Common myeloid progenitor, CD34-positive (primary cell): ENCODE data around the gene ADAMTS8.

Experiments
- CTCF ChIA-PET: fragments of 350-600 bp; sonication (Branson Sonifier 250); formaldehyde crosslinking; loops from one replicate; lab custom pipeline; 2021; ENCODE audit warnings: antibody characterized with exemption; lab: Charles Lee
- POLR2A ChIA-PET: fragments of 350-600 bp; sonication (Branson Sonifier 250); formaldehyde crosslinking; loops from one replicate; lab custom pipeline; 2021; ENCODE audit warnings: antibody characterized with exemption; lab: Charles Lee
- DNase-seq, 3 donors: peaks; one replicate each; pipeline versions ENCODE4 v3.0.0 to v3.0.0-alpha.2; 2013
- H3K27ac ChIP-seq, 2 experiments: 1 replicate in 1 of 2; 2 replicates in 1 of 2; pipeline ENCODE4 v1.7.0; 2013; ENCODE audit warnings: inconsistent platforms in 2 of 2, low read length in 2 of 2, mild to moderate bottlenecking in 2 of 2, low read depth in 1 of 2, moderate library complexity in 1 of 2; ENCODE audit not compliant: severe bottlenecking in 2 of 2, insufficient read depth in 1 of 2, poor library complexity in 1 of 2
- H3K27me3 ChIP-seq, 5 experiments: replicated peaks in 2 of 5; 1 replicate in 3 of 5; 2 replicates in 2 of 5; pipeline versions ENCODE4 v1.6.1 to v1.7.0; 2013; ENCODE audit warnings: low read length in 4 of 5, mild to moderate bottlenecking in 2 of 5, moderate library complexity in 2 of 5, inconsistent platforms in 1 of 5; ENCODE audit not compliant: insufficient read depth in 5 of 5, control insufficient read depth in 4 of 5
- H3K36me3 ChIP-seq, 4 experiments: 1 replicate in 2 of 4; 2 replicates in 2 of 4; pipeline versions ENCODE4 v1.6.1 to v1.7.0; 2013; ENCODE audit warnings: low read length in 3 of 4, control low read depth in 1 of 4, mild to moderate bottlenecking in 1 of 4; ENCODE audit not compliant: control insufficient read depth in 4 of 4, insufficient read depth in 4 of 4
- H3K4me1 ChIP-seq, 4 experiments: 1 replicate in 3 of 4; 2 replicates in 1 of 4; pipeline versions ENCODE4 v1.6.1 to v1.7.1; 2013; ENCODE audit warnings: low read length in 3 of 4, mild to moderate bottlenecking in 3 of 4, control low read depth in 1 of 4, inconsistent platforms in 1 of 4, moderate library complexity in 1 of 4; ENCODE audit not compliant: control insufficient read depth in 4 of 4, insufficient read depth in 4 of 4; ENCODE audit errors: control extremely low read depth in 1 of 4
- H3K4me3 ChIP-seq, 7 experiments: 1 replicate in 4 of 7; 2 replicates in 3 of 7; pipeline versions ENCODE4 v1.5.1 to v1.7.0; 2013; ENCODE audit warnings: mild to moderate bottlenecking in 7 of 7, low read length in 6 of 7, moderate library complexity in 6 of 7, inconsistent platforms in 2 of 7, low read depth in 2 of 7, control low read depth in 1 of 7; ENCODE audit not compliant: insufficient read depth in 4 of 7, control insufficient read depth in 1 of 7; ENCODE audit errors: extremely low read depth in 1 of 7
- H3K9me3 ChIP-seq, 5 experiments: 1 replicate in 4 of 5; 2 replicates in 1 of 5; pipeline versions ENCODE4 v1.6.1 to v1.7.1; 2013; ENCODE audit warnings: low read length in 4 of 5, mild to moderate bottlenecking in 2 of 5, inconsistent platforms in 1 of 5, low read depth in 1 of 5, moderate library complexity in 1 of 5; ENCODE audit not compliant: control insufficient read depth in 4 of 5, insufficient read depth in 2 of 5; ENCODE audit errors: control extremely low read depth in 1 of 5
- WGBS: methylation state at CpG from one replicate; pipeline ENCODE4 v1.1.5; 2013; ENCODE audit not compliant: insufficient coverage; 5-methylcytosine and 5-hydroxymethylcytosine counted together

The ADAMTS8 gene

GRCh38 chr11:130420478-130421198 lies 7.8 kb downstream of the ADAMTS8 start:
- H3K4me1 ChIP-seq = no peaks in the 10 kb centered on the region
- H3K4me3 ChIP-seq = no peak overlapping the region
- no peaks in the 10 kb centered on the region for H3K36me3 ChIP-seq
- H3K27me3 ChIP-seq = peaks cover 0 to 51% (median 23%) of the 10 kb centered on the region in 5 experiments
- 84% methylated on average over 12 of the region's 14 CpGs for WGBS
- no peak for DNase-seq
- no peaks in the 10 kb centered on the region for H3K9me3 ChIP-seq
- ChIA-PET CTCF (interaction anchor here (0.7 to 1.1 kb wide), 2 partner anchors 10 to 11 kb away, joined by 3 read pairs; no protein-coding TSS in a partner anchor), POLR2A (no interaction called here)
- H3K27ac ChIP-seq = no peak overlapping the region

- CTCF ChIA-PET = interaction anchor here (0.6 to 1.3 kb wide), 2 partner anchors 443 to 472 kb away, joined by 3 to 4 read pairs; no protein-coding TSS in a partner anchor
- 79% methylated on average over 12 of the region's 12 CpGs for WGBS
Observed at GRCh38 chr11:130418756-130419155, 9.7 kb downstream of the ADAMTS8 start.

GRCh38 chr11:130418210-130418609 lies 10.2 kb downstream of the ADAMTS8 start:
- DNase-seq = no peak
- ChIA-PET CTCF (interaction anchor here (0.6 to 1.3 kb wide), 2 partner anchors 444 to 473 kb away, joined by 3 to 4 read pairs; no protein-coding TSS in a partner anchor), POLR2A (no interaction called here)
- Histone ChIP-seq H3K9me3 (no peaks in the 10 kb centered on the region), H3K27me3 (peaks cover 0 to 35% (median 18%) of the 10 kb centered on the region in 5 experiments), H3K36me3 (no peaks in the 10 kb centered on the region), H3K27ac (no peak overlapping the region), H3K4me1 (peaks cover 0 to 8% (median 2%) of the 10 kb centered on the region in 4 experiments), H3K4me3 (no peak overlapping the region)
- WGBS = 94% methylated on average over 5 of the region's 5 CpGs

More at GRCh38 chr11:130418756-130419155, 9.7 kb downstream of the ADAMTS8 start:
- Histone ChIP-seq H3K27me3 (peaks cover 0 to 40% (median 17%) of the 10 kb centered on the region in 5 experiments), H3K27ac (no peak overlapping the region), H3K4me1 (peaks cover 0 to 6% (median 2%) of the 10 kb centered on the region in 4 experiments), H3K9me3 (no peaks in the 10 kb centered on the region), H3K36me3 (no peaks in the 10 kb centered on the region), H3K4me3 (no peak overlapping the region)
- DNase-seq = no peak
- POLR2A ChIA-PET = no interaction called here

GRCh38 chr11:130416906-130417305 lies 11.5 kb downstream of the ADAMTS8 start:
- no peak for DNase-seq
- no peak overlapping the region for H3K27ac ChIP-seq
- 100% methylated on average over 6 of the region's 11 CpGs for WGBS
- ChIA-PET CTCF (interaction anchor here (1.1 to 1.3 kb wide), 3 partner anchors 204 to 478 kb away, joined by 3 to 7 read pairs (median 3); no protein-coding TSS in a partner anchor), POLR2A (no interaction called here)
- peaks cover 0 to 8% (median 2%) of the 10 kb centered on the region in 4 experiments for H3K4me1 ChIP-seq
- peaks cover 0 to 23% (median 14%) of the 10 kb centered on the region in 5 experiments for H3K27me3 ChIP-seq
- no peak overlapping the region for H3K4me3 ChIP-seq
- H3K36me3 ChIP-seq = no peaks in the 10 kb centered on the region
- H3K9me3 ChIP-seq = no peaks in the 10 kb centered on the region

- Histone ChIP-seq H3K4me3 (no peak overlapping the region), H3K9me3 (no peaks in the 10 kb centered on the region), H3K4me1 (peaks cover 0 to 8% (median 2%) of the 10 kb centered on the region in 4 experiments), H3K27ac (no peak overlapping the region), H3K27me3 (peaks cover 0 to 20% (median 12%) of the 10 kb centered on the region in 5 experiments), H3K36me3 (no peaks in the 10 kb centered on the region)
- DNase-seq = no peak
- 85% methylated on average over 11 of the region's 12 CpGs for WGBS
- ChIA-PET POLR2A (no interaction called here), CTCF (interaction anchor here (1.1 to 1.3 kb wide), 3 partner anchors 204 to 478 kb away, joined by 3 to 7 read pairs (median 3); no protein-coding TSS in a partner anchor)
Observed at GRCh38 chr11:130416530-130416882, 11.9 kb downstream of the ADAMTS8 start.

- no peak overlapping the region for H3K4me3 ChIP-seq
- no peak for DNase-seq
- POLR2A ChIA-PET = no interaction called here
- CTCF ChIA-PET = interaction anchor here (1.3 kb wide), 2 partner anchors 203 to 479 kb away, joined by 3 read pairs; no protein-coding TSS in a partner anchor
- 92% methylated on average over 37 of the region's 37 CpGs for WGBS
- H3K4me1 ChIP-seq = peaks cover 0 to 8% (median 2%) of the 10 kb centered on the region in 4 experiments
- H3K27me3 ChIP-seq = peaks cover 0 to 22% (median 10%) of the 10 kb centered on the region in 5 experiments
- H3K36me3 ChIP-seq = no peaks in the 10 kb centered on the region
- no peak overlapping the region for H3K27ac ChIP-seq
- H3K9me3 ChIP-seq = no peaks in the 10 kb centered on the region
Observed at GRCh38 chr11:130415731-130416529, 12.5 kb downstream of the ADAMTS8 start.
